WTC11 (cell line): Measurements from ENCODE around the gene PRKAG2. TPM values are rescaled to one million over a fixed set of nuclear protein-coding genes. Genes with fewer than 3 reads are reported as not detected.

ENCODE experiments used
- ATAC-seq: fragments of 200-7000 bp; cut with Tn5 transposase; 2 replicates; pipeline ENCODE4 v1.10.0; 2021; ENCODE audit warnings: mild to moderate bottlenecking, moderate library complexity
- CTCF ChIA-PET: fragments of 300-600 bp; sonication (Branson Sonifier 250); formaldehyde crosslinking; loops from one replicate; lab custom pipeline; 2021; ENCODE audit warnings: antibody characterized with exemption; lab: Charles Lee
- POLR2A ChIA-PET: fragments of 350-600 bp; sonication (Branson Sonifier 250); formaldehyde crosslinking; loops from one replicate; lab custom pipeline; 2021; ENCODE audit warnings: antibody characterized with exemption; lab: Charles Lee
- DNase-seq: peaks from one replicate; pipeline ENCODE4 v3.0.0; 2021; ENCODE audit warnings: low spot score
- H3K27ac Mint-ChIP-seq: 2 replicates; pipeline ENCODE4 v1.8.0; 2021; ENCODE audit warnings: mixed read lengths
- H3K27me3 Mint-ChIP-seq: 2 replicates; pipeline ENCODE4 v1.8.0; 2021; ENCODE audit warnings: low read depth, mild to moderate bottlenecking, moderate library complexity, mixed read lengths
- H3K36me3 Mint-ChIP-seq: 2 replicates; pipeline ENCODE4 v1.8.0; 2021; ENCODE audit warnings: mixed read lengths
- H3K4me1 Mint-ChIP-seq: 2 replicates; pipeline ENCODE4 v1.8.0; 2022; ENCODE audit warnings: mixed read lengths
- H3K4me3 Mint-ChIP-seq: 2 replicates; pipeline ENCODE4 v1.8.0; 2021; ENCODE audit warnings: mild to moderate bottlenecking, moderate library complexity, mixed read lengths
- H3K9me3 Mint-ChIP-seq: 2 replicates; pipeline ENCODE4 v1.8.0; 2021; ENCODE audit warnings: mixed read lengths
- AFF4 ChIP-seq: sonication (generic); formaldehyde crosslinking; IDR thresholded peaks from 2 replicates; pipeline ENCODE4 v1.8.1; 2023; ENCODE audit warnings: mild to moderate bottlenecking, missing genetic modification reagents, borderline replicate concordance
- ATF3 ChIP-seq: sonication (generic); formaldehyde crosslinking; conservative IDR thresholded peaks from 2 replicates; pipeline ENCODE4 v1.8.1; 2022; ENCODE audit warnings: mild to moderate bottlenecking, missing genetic modification reagents
- E2F5 ChIP-seq: sonication (generic); formaldehyde crosslinking; IDR thresholded peaks from 2 replicates; pipeline ENCODE4 v1.8.1; 2022; ENCODE audit warnings: mild to moderate bottlenecking, moderate library complexity, missing genetic modification reagents
- FOXJ3 ChIP-seq: sonication (generic); formaldehyde crosslinking; IDR thresholded peaks from 2 replicates; pipeline ENCODE4 v1.9.0; 2021; ENCODE audit warnings: missing genetic modification reagents, mild to moderate bottlenecking, borderline replicate concordance
- FOXK1 ChIP-seq: sonication (generic); formaldehyde crosslinking; IDR thresholded peaks from 2 replicates; pipeline ENCODE4 v1.8.0; 2022; ENCODE audit warnings: mild to moderate bottlenecking, moderate library complexity, missing genetic modification reagents
- FOXP1 ChIP-seq: sonication (generic); formaldehyde crosslinking; IDR thresholded peaks from 2 replicates; pipeline ENCODE4 v1.8.0; 2022; ENCODE audit warnings: missing genetic modification reagents, mild to moderate bottlenecking, moderate library complexity, borderline replicate concordance
- GTF2I ChIP-seq: fragments of 250-450 bp; sonication (Bioruptor Pico); conservative IDR thresholded peaks from 2 replicates; pipeline ENCODE4 v1.4.0; 2021; ENCODE audit warnings: mild to moderate bottlenecking
- MLX ChIP-seq: sonication (generic); formaldehyde crosslinking; IDR thresholded peaks from 2 replicates; pipeline ENCODE4 v1.8.1; 2023; ENCODE audit warnings: mild to moderate bottlenecking, missing genetic modification reagents, moderate library complexity
- NFATC4 ChIP-seq: fragments of 250-450 bp; sonication (Bioruptor Pico); IDR thresholded peaks from 2 replicates; pipeline ENCODE4 v1.9.0; 2021; ENCODE audit warnings: mild to moderate bottlenecking
- NR2C2 ChIP-seq: sonication (generic); formaldehyde crosslinking; IDR thresholded peaks from 2 replicates; pipeline ENCODE4 v1.8.0; 2022; ENCODE audit warnings: mild to moderate bottlenecking, missing genetic modification reagents
- PRRX2 ChIP-seq: fragments of 250-450 bp; sonication (Bioruptor Pico); IDR thresholded peaks from 2 replicates; pipeline ENCODE4 v1.8.0; 2021; ENCODE audit warnings: mild to moderate bottlenecking
- SMAD3 ChIP-seq: sonication (generic); formaldehyde crosslinking; IDR thresholded peaks from 2 replicates; pipeline ENCODE4 v1.8.0; 2022; ENCODE audit warnings: missing genetic modification reagents, mild to moderate bottlenecking, borderline replicate concordance
- SOX15 ChIP-seq: fragments of 250-450 bp; sonication (Bioruptor Pico); IDR thresholded peaks from 2 replicates; pipeline ENCODE4 v1.9.0; 2021; ENCODE audit warnings: mild to moderate bottlenecking
- TCF7 ChIP-seq: sonication (generic); formaldehyde crosslinking; IDR thresholded peaks from 2 replicates; pipeline ENCODE4 v1.8.0; 2022; ENCODE audit warnings: mild to moderate bottlenecking, low read depth, missing genetic modification reagents, moderate library complexity
- TEAD1 ChIP-seq: sonication (generic); formaldehyde crosslinking; IDR thresholded peaks from 2 replicates; pipeline ENCODE4 v1.8.0; 2022; ENCODE audit warnings: mild to moderate bottlenecking, missing genetic modification reagents
- TEAD4 ChIP-seq: sonication (generic); formaldehyde crosslinking; IDR thresholded peaks from 2 replicates; pipeline ENCODE4 v1.8.0; 2022; ENCODE audit warnings: mild to moderate bottlenecking, missing genetic modification reagents
- TP53 ChIP-seq: sonication (generic); formaldehyde crosslinking; IDR thresholded peaks from 2 replicates; pipeline ENCODE4 v1.8.1; 2023; ENCODE audit warnings: mild to moderate bottlenecking, missing genetic modification reagents
- USF1 ChIP-seq: sonication (generic); formaldehyde crosslinking; IDR thresholded peaks from 2 replicates; pipeline ENCODE4 v1.8.0; 2022; ENCODE audit warnings: mild to moderate bottlenecking, missing genetic modification reagents
- USF2 ChIP-seq: sonication (generic); formaldehyde crosslinking; IDR thresholded peaks from 2 replicates; pipeline ENCODE4 v1.8.1; 2023; ENCODE audit warnings: mild to moderate bottlenecking, missing genetic modification reagents, moderate library complexity
- ZNF423 ChIP-seq: fragments of 250-450 bp; sonication (Bioruptor Pico); IDR thresholded peaks from 2 replicates; pipeline ENCODE4 v2.1.2; 2022; ENCODE audit warnings: mild to moderate bottlenecking, moderate library complexity
- total RNA-seq: library from RNA; stranded (reverse); gene quantifications from 3 replicates; pipeline ENCODE4 v1.2.3, GENCODE V29; 2021

PRKAG2 gene
- total RNA-seq, 1 experiment from 2014 or later, result 20.3 TPM

GRCh38 chr7:151695951-151696541 is 180.9 kb downstream of the PRKAG2 start:
- Mint-ChIP-seq H3K9me3 (peaks cover 5% of the 10 kb centered on the region; the same call in 1 of the 2 replicates), H3K4me1 (peaks cover 28% of the 10 kb centered on the region), H3K36me3 (no peaks in the 10 kb centered on the region), H3K4me3 (no peak overlapping the region), H3K27me3 (no peaks in the 10 kb centered on the region), H3K27ac (no peak overlapping the region)
- ATAC-seq (no peak), DNase-seq (no peak)
- CTCF ChIA-PET, result interaction anchor here (0.7 to 3.3 kb wide), 16 partner anchors 8 to 248 kb away, joined by 3 to 24 read pairs (median 4); no protein-coding TSS in a partner anchor
- POLR2A ChIA-PET, result no interaction called here
- no peak for TF ChIP-seq USF1 (CRISPR knock-in tag)
- no peak for TF ChIP-seq ATF3 (CRISPR knock-in tag)
- TF ChIP-seq ZNF423 (CRISPR knock-in tag), result no peak
- no peak for TF ChIP-seq SMAD3 (CRISPR knock-in tag)

GRCh38 chr7:151694828-151695580 is 181.9 kb downstream of the PRKAG2 start:
- H3K4me1 Mint-ChIP-seq, result peaks cover 28% of the 10 kb centered on the region
- ATAC-seq (no peak), DNase-seq (no peak)
- CTCF ChIA-PET, result interaction anchor here (1.0 to 3.3 kb wide), 7 partner anchors 9 to 247 kb away, joined by 3 to 24 read pairs (median 13); no protein-coding TSS in a partner anchor
- no peaks in the 10 kb centered on the region for H3K36me3 Mint-ChIP-seq
- no peaks in the 10 kb centered on the region for H3K27me3 Mint-ChIP-seq
- POLR2A ChIA-PET, result no interaction called here
- TF ChIP-seq NFATC4 (CRISPR knock-in tag) (no peak), E2F5 (no peak), FOXJ3 (CRISPR knock-in tag) (no peak), USF2 (no peak), TEAD4 (CRISPR knock-in tag) (no peak), TP53 (CRISPR knock-in tag) (no peak)
- TF ChIP-seq, all 79 proteins: peak for 0
- peaks cover 5% of the 10 kb centered on the region; the same call in 1 of the 2 replicates for H3K9me3 Mint-ChIP-seq
- H3K4me3 Mint-ChIP-seq, result no peak overlapping the region
- peak overlapping the region; percentile 48; the same call in 1 of the 2 replicates for H3K27ac Mint-ChIP-seq

- ChIA-PET POLR2A (no interaction called here), CTCF (no interaction called here)
- Mint-ChIP-seq H3K36me3 (no peaks in the 10 kb centered on the region), H3K9me3 (peaks cover 5% of the 10 kb centered on the region; the same call in 1 of the 2 replicates), H3K4me1 (peaks cover 33% of the 10 kb centered on the region), H3K4me3 (no peak overlapping the region), H3K27ac (no peak overlapping the region; the same call in 1 of the 2 replicates), H3K27me3 (no peaks in the 10 kb centered on the region)
- DNase-seq (no peak), ATAC-seq (no peak)
- no peak for TF ChIP-seq USF2
- TF ChIP-seq ZNF423 (CRISPR knock-in tag), result no peak
- no peak for TF ChIP-seq GTF2I (CRISPR knock-in tag)
- no peak for TF ChIP-seq TCF7 (CRISPR knock-in tag)
- no peak for TF ChIP-seq FOXP1 (CRISPR knock-in tag)
- no peak for TF ChIP-seq TP53 (CRISPR knock-in tag)
- TF ChIP-seq TEAD1 (CRISPR knock-in tag), result no peak
- no peak for TF ChIP-seq SOX15 (CRISPR knock-in tag)
- no peak for TF ChIP-seq E2F5
- TF ChIP-seq AFF4 (CRISPR knock-in tag), result no peak
- no peak for TF ChIP-seq PRRX2 (CRISPR knock-in tag)
- no peak for TF ChIP-seq MLX (CRISPR knock-in tag)
- TF ChIP-seq NR2C2, result no peak
- no peak for TF ChIP-seq FOXK1
Measured at GRCh38 chr7:151694441-151694827, 182.5 kb downstream of the PRKAG2 start.
